ENCODE measurements around the gene RGS1.
A peak's percentile ranks its signal among the peaks of the same experiment; 100 is the strongest.

RGS1 gene

GRCh38 chr1:192584866-192585265 is 9.3 kb downstream of the RGS1 start:
- no peak for DNase-seq

- DNase-seq = no peak
Measured at GRCh38 chr1:192587386-192588266, 12.1 kb downstream of the RGS1 start.

- no peak for DNase-seq
Measured at GRCh38 chr1:192588546-192588945, 13.0 kb downstream of the RGS1 start.

- DNase-seq = no peak
Measured at GRCh38 chr1:192589813-192590212, 14.2 kb downstream of the RGS1 start.

- no peak for DNase-seq
Measured at GRCh38 chr1:192592517-192592916, 16.9 kb downstream of the RGS1 start.

GRCh38 chr1:192592981-192593708 is 17.6 kb downstream of the RGS1 start:
- no peak for DNase-seq

- DNase-seq = no peak
Measured at GRCh38 chr1:192595299-192595698, 19.7 kb downstream of the RGS1 start.

- no peak for DNase-seq
Measured at GRCh38 chr1:192598589-192598988, 23.0 kb downstream of the RGS1 start.

- no peak for DNase-seq
Measured at GRCh38 chr1:192600275-192600674, 24.7 kb downstream of the RGS1 start.

GRCh38 chr1:192601143-192601542 is 25.6 kb downstream of the RGS1 start:
- DNase-seq = no peak

GRCh38 chr1:192601567-192601966 is 26.0 kb downstream of the RGS1 start:
- DNase-seq = peak in 1 of 2 donors; percentile 11

- DNase-seq = no peak
Measured at GRCh38 chr1:192602757-192603156, 27.2 kb downstream of the RGS1 start.

- DNase-seq = no peak
Measured at GRCh38 chr1:192603218-192603787, 27.7 kb downstream of the RGS1 start.

- DNase-seq = peak in 1 of 2 donors; percentile 52
Measured at GRCh38 chr1:192604979-192605620, 29.5 kb downstream of the RGS1 start.

- DNase-seq = no peak
Measured at GRCh38 chr1:192608671-192609070, 33.1 kb downstream of the RGS1 start.

GRCh38 chr1:192609110-192610079 is 33.8 kb downstream of the RGS1 start:
- DNase-seq = peak; percentile 80 to 87

- DNase-seq = peak in 1 of 2 donors; percentile 53
Measured at GRCh38 chr1:192610112-192610889, 34.7 kb downstream of the RGS1 start.

- DNase-seq = no peak
Measured at GRCh38 chr1:192615055-192615454, 39.5 kb downstream of the RGS1 start.

GRCh38 chr1:192620071-192620635 is 44.6 kb downstream of the RGS1 start:
- DNase-seq = no peak

- DNase-seq = no peak
Measured at GRCh38 chr1:192626366-192627179, 51.0 kb downstream of the RGS1 start.
